ENCODE data around the gene IQGAP3. TPM values are rescaled to one million over a fixed set of nuclear protein-coding genes. Genes with fewer than 3 reads are reported as not detected.
A peak's percentile ranks its signal among the peaks of the same experiment; 100 is the strongest.

Gene IQGAP3, protein sequence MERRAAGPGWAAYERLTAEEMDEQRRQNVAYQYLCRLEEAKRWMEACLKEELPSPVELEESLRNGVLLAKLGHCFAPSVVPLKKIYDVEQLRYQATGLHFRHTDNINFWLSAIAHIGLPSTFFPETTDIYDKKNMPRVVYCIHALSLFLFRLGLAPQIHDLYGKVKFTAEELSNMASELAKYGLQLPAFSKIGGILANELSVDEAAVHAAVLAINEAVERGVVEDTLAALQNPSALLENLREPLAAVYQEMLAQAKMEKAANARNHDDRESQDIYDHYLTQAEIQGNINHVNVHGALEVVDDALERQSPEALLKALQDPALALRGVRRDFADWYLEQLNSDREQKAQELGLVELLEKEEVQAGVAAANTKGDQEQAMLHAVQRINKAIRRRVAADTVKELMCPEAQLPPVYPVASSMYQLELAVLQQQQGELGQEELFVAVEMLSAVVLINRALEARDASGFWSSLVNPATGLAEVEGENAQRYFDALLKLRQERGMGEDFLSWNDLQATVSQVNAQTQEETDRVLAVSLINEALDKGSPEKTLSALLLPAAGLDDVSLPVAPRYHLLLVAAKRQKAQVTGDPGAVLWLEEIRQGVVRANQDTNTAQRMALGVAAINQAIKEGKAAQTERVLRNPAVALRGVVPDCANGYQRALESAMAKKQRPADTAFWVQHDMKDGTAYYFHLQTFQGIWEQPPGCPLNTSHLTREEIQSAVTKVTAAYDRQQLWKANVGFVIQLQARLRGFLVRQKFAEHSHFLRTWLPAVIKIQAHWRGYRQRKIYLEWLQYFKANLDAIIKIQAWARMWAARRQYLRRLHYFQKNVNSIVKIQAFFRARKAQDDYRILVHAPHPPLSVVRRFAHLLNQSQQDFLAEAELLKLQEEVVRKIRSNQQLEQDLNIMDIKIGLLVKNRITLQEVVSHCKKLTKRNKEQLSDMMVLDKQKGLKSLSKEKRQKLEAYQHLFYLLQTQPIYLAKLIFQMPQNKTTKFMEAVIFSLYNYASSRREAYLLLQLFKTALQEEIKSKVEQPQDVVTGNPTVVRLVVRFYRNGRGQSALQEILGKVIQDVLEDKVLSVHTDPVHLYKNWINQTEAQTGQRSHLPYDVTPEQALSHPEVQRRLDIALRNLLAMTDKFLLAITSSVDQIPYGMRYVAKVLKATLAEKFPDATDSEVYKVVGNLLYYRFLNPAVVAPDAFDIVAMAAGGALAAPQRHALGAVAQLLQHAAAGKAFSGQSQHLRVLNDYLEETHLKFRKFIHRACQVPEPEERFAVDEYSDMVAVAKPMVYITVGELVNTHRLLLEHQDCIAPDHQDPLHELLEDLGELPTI (N-terminal part only)
- polyA plus RNA-seq (2012; rRNA removed), result 14.4 and 15.6 TPM in 2 replicates
- 3.6 and 5.8 TPM in 2 replicates for polyA plus RNA-seq (2012; cell fraction: cytosol; rRNA removed)
- polyA plus RNA-seq (2012; cell fraction: nucleus; rRNA removed), result 80.7 and 85.0 TPM in 2 replicates

DNA sequence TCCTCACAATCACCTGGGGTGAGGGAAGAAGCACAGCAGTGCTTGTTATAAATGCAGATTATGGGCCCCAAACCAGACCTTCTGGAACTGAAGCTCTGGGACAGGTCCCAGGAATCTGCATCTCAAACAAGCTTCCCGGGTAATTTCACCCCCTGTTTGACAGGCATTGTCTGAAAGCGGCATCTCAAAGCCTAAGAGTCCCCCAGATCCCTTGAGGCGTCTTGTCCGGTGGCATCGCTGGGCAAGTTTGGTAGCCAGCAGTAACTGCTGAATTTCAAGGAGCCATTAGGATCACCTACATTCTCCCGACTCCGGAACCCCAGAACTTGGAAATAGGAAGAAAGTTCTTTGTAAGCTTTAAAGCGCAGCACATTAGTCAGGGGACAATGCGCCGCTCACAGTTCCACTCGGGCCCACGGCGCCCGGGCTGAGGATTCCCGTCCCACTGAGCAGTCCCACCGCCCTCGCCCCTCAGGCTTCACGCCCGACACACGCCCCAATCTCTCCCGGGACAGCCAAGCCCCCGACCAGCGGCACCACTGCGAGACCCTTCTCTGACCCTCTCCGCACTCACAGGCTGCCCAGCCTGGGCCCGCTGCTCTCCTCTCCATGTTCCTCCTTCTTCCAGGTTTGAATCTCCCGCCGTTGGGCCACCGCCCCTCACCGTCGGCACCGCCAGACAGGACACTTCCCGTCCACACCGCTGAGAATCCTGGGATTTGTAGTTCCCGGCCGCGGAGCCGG, at the start of gene IQGAP3:
Gene IQGAP3 (minus strand): TSS at position 647 of the 744 bp plus-strand sequence. CDS start 36 bp downstream, at position 611.
- peaks cover 4% of the 10 kb centered on the region; the same call in 1 of the 2 replicates for H4K20me1 ChIP-seq (ENCODE audit: insufficient read depth)
- peak within 1 kb of the TSS; percentile 83 for H3K4me2 ChIP-seq
- no peaks in the 10 kb centered on the region for H3K9me2 ChIP-seq
- peak within 1 kb of the TSS; percentile 72 for H3K9ac ChIP-seq
- ChIA-PET POLR2A (interaction anchor here (0.7 kb wide), 2 partner anchors 23 to 375 kb away, joined by 3 read pairs; no protein-coding TSS in a partner anchor), CTCF (interaction anchor here (0.5 to 2.5 kb wide), 11 partner anchors 11 to 187 kb away, joined by 3 to 13 read pairs (median 3); partner anchors contain the start of gene NAXE)
- no peaks in the 10 kb centered on the region for H3K27me3 ChIP-seq (ENCODE audit: insufficient read depth)
- H3F3A ChIP-seq (replicated peaks; ENCODE audit: insufficient read depth), result peaks cover 14% of the 10 kb centered on the region
- H3K79me2 ChIP-seq (ENCODE audit: insufficient read depth), result peaks cover 34% of the 10 kb centered on the region
- peak; percentile 94 for DNase-seq
- peak within 1 kb of the TSS in 1 of 2 experiments; percentile 83; a peak in 2 of 4 replicates for H3K27ac ChIP-seq (ENCODE audit: low read depth in 2 of 2, low read length in 1 of 2)
- no peaks in the 10 kb centered on the region for H3K9me3 ChIP-seq
- 0% methylated on average over 28 of the region's 38 CpGs for WGBS (ENCODE audit: low lambda C conversion rate)
- H3K4me3 ChIP-seq (ENCODE audit: low read depth in 2 of 2, low read length in 1 of 2), result peak within 1 kb of the TSS; percentile 67 to 72
- H3K36me3 ChIP-seq (replicated peaks in 1 of 2; ENCODE audit: control insufficient read depth in 1 of 2, insufficient read depth in 2 of 2, low read length in 1 of 2), result peaks cover 7 to 8% of the 10 kb centered on the region in 2 experiments
- peak within 1 kb of the TSS; percentile 75 for H2AFZ ChIP-seq (ENCODE audit: low read depth)
- peaks cover 7 to 15% of the 10 kb centered on the region in 2 experiments; a peak in 3 of 4 replicates for H3K4me1 ChIP-seq (ENCODE audit: control insufficient read depth in 1 of 2, insufficient read depth in 2 of 2, low read depth in 1 of 2, low read length in 1 of 2)
- TF ChIP-seq JUND (IDR thresholded peaks at IDR 0.05) (no peak), MEF2A (IDR thresholded peaks at IDR 0.05; ENCODE audit: borderline replicate concordance, low read depth) (no peak), CHD2 (IDR thresholded peaks at IDR 0.05; ENCODE audit: low read length, partially characterized antibody) (peak; percentile 78), ELF1 (IDR thresholded peaks at IDR 0.05) (peak; percentile 80), GABPA (IDR thresholded peaks at IDR 0.05; ENCODE audit: low read depth) (peak; percentile 87), RXRA (IDR thresholded peaks at IDR 0.05; ENCODE audit: borderline replicate concordance, low read depth) (no peak), YY1 (IDR thresholded peaks at IDR 0.05; ENCODE audit: low read depth) (no peak; the same call in 1 of the 2 replicates), FOXM1 (IDR thresholded peaks at IDR 0.05; ENCODE audit: low read depth) (no peak), FOSL2 (IDR thresholded peaks at IDR 0.05; ENCODE audit: borderline replicate concordance, low read depth) (no peak; the same call in 1 of the 2 replicates), GATA2 (CRISPR knock-in tag; IDR thresholded peaks at IDR 0.05) (no peak), FOXJ3 (CRISPR knock-in tag; IDR thresholded peaks at IDR 0.05) (no peak), MXI1 (IDR thresholded peaks at IDR 0.05; ENCODE audit: low read depth, low read length) (peak; percentile 96), RCOR1 (IDR thresholded peaks at IDR 0.05; ENCODE audit: low read length) (no peak), SMC3 (IDR thresholded peaks at IDR 0.05; ENCODE audit: low read depth, low read length) (no peak), RAD21 (IDR thresholded peaks at IDR 0.05; ENCODE audit: low read length) (no peak)
- TF ChIP-seq, protein P1, sequence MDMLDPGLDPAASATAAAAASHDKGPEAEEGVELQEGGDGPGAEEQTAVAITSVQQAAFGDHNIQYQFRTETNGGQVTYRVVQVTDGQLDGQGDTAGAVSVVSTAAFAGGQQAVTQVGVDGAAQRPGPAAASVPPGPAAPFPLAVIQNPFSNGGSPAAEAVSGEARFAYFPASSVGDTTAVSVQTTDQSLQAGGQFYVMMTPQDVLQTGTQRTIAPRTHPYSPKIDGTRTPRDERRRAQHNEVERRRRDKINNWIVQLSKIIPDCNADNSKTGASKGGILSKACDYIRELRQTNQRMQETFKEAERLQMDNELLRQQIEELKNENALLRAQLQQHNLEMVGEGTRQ (IDR thresholded peaks at IDR 0.05; ENCODE audit: borderline replicate concordance, low read depth, low read length), result no peak
- TF ChIP-seq, protein P2, sequence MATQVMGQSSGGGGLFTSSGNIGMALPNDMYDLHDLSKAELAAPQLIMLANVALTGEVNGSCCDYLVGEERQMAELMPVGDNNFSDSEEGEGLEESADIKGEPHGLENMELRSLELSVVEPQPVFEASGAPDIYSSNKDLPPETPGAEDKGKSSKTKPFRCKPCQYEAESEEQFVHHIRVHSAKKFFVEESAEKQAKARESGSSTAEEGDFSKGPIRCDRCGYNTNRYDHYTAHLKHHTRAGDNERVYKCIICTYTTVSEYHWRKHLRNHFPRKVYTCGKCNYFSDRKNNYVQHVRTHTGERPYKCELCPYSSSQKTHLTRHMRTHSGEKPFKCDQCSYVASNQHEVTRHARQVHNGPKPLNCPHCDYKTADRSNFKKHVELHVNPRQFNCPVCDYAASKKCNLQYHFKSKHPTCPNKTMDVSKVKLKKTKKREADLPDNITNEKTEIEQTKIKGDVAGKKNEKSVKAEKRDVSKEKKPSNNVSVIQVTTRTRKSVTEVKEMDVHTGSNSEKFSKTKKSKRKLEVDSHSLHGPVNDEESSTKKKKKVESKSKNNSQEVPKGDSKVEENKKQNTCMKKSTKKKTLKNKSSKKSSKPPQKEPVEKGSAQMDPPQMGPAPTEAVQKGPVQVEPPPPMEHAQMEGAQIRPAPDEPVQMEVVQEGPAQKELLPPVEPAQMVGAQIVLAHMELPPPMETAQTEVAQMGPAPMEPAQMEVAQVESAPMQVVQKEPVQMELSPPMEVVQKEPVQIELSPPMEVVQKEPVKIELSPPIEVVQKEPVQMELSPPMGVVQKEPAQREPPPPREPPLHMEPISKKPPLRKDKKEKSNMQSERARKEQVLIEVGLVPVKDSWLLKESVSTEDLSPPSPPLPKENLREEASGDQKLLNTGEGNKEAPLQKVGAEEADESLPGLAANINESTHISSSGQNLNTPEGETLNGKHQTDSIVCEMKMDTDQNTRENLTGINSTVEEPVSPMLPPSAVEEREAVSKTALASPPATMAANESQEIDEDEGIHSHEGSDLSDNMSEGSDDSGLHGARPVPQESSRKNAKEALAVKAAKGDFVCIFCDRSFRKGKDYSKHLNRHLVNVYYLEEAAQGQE (IDR thresholded peaks at IDR 0.05; ENCODE audit: low read depth, low read length), result no peak
- TF ChIP-seq, protein P3, sequence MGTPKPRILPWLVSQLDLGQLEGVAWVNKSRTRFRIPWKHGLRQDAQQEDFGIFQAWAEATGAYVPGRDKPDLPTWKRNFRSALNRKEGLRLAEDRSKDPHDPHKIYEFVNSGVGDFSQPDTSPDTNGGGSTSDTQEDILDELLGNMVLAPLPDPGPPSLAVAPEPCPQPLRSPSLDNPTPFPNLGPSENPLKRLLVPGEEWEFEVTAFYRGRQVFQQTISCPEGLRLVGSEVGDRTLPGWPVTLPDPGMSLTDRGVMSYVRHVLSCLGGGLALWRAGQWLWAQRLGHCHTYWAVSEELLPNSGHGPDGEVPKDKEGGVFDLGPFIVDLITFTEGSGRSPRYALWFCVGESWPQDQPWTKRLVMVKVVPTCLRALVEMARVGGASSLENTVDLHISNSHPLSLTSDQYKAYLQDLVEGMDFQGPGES (IDR thresholded peaks at IDR 0.05; ENCODE audit: low read depth, low read length), result no peak
- TF ChIP-seq, protein P4, sequence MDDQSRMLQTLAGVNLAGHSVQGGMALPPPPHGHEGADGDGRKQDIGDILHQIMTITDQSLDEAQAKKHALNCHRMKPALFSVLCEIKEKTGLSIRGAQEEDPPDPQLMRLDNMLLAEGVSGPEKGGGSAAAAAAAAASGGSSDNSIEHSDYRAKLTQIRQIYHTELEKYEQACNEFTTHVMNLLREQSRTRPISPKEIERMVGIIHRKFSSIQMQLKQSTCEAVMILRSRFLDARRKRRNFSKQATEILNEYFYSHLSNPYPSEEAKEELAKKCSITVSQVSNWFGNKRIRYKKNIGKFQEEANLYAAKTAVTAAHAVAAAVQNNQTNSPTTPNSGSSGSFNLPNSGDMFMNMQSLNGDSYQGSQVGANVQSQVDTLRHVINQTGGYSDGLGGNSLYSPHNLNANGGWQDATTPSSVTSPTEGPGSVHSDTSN (IDR thresholded peaks at IDR 0.05), result no peak
